ENCODE results near the gene FETUB. TPM values are rescaled to one million over a fixed set of nuclear protein-coding genes. Genes with fewer than 3 reads are reported as not detected.

The FETUB gene
- total RNA-seq, 6 experiments from 2014 or later, result 4.4 to 195 (median 47.9) TPM

GRCh38 chr3:186596568-186597287 is 43.5 kb upstream of the FETUB start:
- no peak for ATAC-seq
- Histone ChIP-seq H3K36me3 (no peaks in the 10 kb centered on the region), H3K4me1 (peaks cover 3 to 73% (median 29%) of the 10 kb centered on the region in 4 donors), H3K4me3 (no peak overlapping the region), H3K27me3 (no peaks in the 10 kb centered on the region), H3K9me3 (no peaks in the 10 kb centered on the region), H3K27ac (peak overlapping the region in 1 of 3 donors; percentile 11)
- 54% methylated on average over 17 of the region's 17 CpGs for WGBS (ENCODE audit: insufficient coverage, low coverage, low lambda C conversion rate, missing lambda C conversion rate)
- no peak for TF ChIP-seq POLR2A (IDR thresholded peaks at IDR 0.05)
- no peak for TF ChIP-seq CTCF (IDR thresholded peaks at IDR 0.05)
- no peak for DNase-seq
- intact Hi-C loops (cut with DNase I), result no loop called here

GRCh38 chr3:186598108-186598784 is 42.0 kb upstream of the FETUB start:
- H3K27me3 ChIP-seq, result no peaks in the 10 kb centered on the region
- peaks cover 3 to 73% (median 29%) of the 10 kb centered on the region in 4 donors for H3K4me1 ChIP-seq
- no peaks in the 10 kb centered on the region for H3K9me3 ChIP-seq
- DNase-seq (peak; percentile 69 to 76 (median 73)), ATAC-seq (peak; percentile 49 to 66 (median 56))
- intact Hi-C loops (cut with DNase I), result no loop called here
- H3K36me3 ChIP-seq, result no peaks in the 10 kb centered on the region
- peak overlapping the region; percentile 76 to 96 (median 91) for H3K27ac ChIP-seq
- peak overlapping the region in 1 of 3 donors; percentile 18 for H3K4me3 ChIP-seq
- TF ChIP-seq CTCF (IDR thresholded peaks at IDR 0.05) (no peak), POLR2A (IDR thresholded peaks at IDR 0.05) (no peak)
- WGBS (ENCODE audit: insufficient coverage, low coverage, low lambda C conversion rate, missing lambda C conversion rate), result 15% methylated on average over 8 of the region's 11 CpGs

GRCh38 chr3:186598794-186599141 is 41.4 kb upstream of the FETUB start:
- Histone ChIP-seq H3K27me3 (no peaks in the 10 kb centered on the region), H3K4me3 (peak overlapping the region in 1 of 3 donors; percentile 18), H3K36me3 (no peaks in the 10 kb centered on the region), H3K4me1 (peaks cover 3 to 73% (median 29%) of the 10 kb centered on the region in 4 donors), H3K9me3 (no peaks in the 10 kb centered on the region), H3K27ac (peak overlapping the region; percentile 75 to 96 (median 91))
- DNase-seq, result no peak
- intact Hi-C loops (cut with DNase I), result no loop called here
- peak in 2 of 4 donors; percentile 13 to 15 for ATAC-seq
- 20% methylated on average over 4 of the region's 4 CpGs for WGBS (ENCODE audit: insufficient coverage, low coverage, low lambda C conversion rate, missing lambda C conversion rate)
- TF ChIP-seq POLR2A (IDR thresholded peaks at IDR 0.05) (no peak), CTCF (IDR thresholded peaks at IDR 0.05) (no peak)

GRCh38 chr3:186599142-186599784 is 40.9 kb upstream of the FETUB start:
- peak; percentile 61 to 88 (median 82) for DNase-seq
- Histone ChIP-seq H3K4me1 (peaks cover 3 to 73% (median 28%) of the 10 kb centered on the region in 4 donors), H3K27ac (peak overlapping the region; percentile 75 to 96 (median 91)), H3K27me3 (no peaks in the 10 kb centered on the region), H3K9me3 (no peaks in the 10 kb centered on the region), H3K4me3 (peak overlapping the region in 2 of 3 donors; percentile 10 to 18), H3K36me3 (no peaks in the 10 kb centered on the region)
- intact Hi-C loops (cut with DNase I), result no loop called here
- 36% methylated on average over 10 of the region's 12 CpGs for WGBS (ENCODE audit: insufficient coverage, low coverage, low lambda C conversion rate, missing lambda C conversion rate)
- peak; percentile 66 to 90 (median 82) for ATAC-seq
- TF ChIP-seq POLR2A (IDR thresholded peaks at IDR 0.05) (no peak), CTCF (IDR thresholded peaks at IDR 0.05) (no peak)
